ENCODE measurements around the gene NARS2.
A peak's percentile ranks its signal among the peaks of the same experiment; 100 is the strongest.
"Not testable (repeated sequence)": the region's sequence is repeated elsewhere in the genome, so short reads cannot be mapped to it uniquely, and the experiment has no call there.

NARS2 gene

GRCh38 chr11:78564490-78565467, 9.9 kb downstream of the NARS2 start:
- H3K4me3 ChIP-seq (ENCODE audit: low read depth, low read length): no peak overlapping the region
- DNase-seq (ENCODE audit: low read depth): peak; percentile 78
- TF ChIP-seq, protein P1, sequence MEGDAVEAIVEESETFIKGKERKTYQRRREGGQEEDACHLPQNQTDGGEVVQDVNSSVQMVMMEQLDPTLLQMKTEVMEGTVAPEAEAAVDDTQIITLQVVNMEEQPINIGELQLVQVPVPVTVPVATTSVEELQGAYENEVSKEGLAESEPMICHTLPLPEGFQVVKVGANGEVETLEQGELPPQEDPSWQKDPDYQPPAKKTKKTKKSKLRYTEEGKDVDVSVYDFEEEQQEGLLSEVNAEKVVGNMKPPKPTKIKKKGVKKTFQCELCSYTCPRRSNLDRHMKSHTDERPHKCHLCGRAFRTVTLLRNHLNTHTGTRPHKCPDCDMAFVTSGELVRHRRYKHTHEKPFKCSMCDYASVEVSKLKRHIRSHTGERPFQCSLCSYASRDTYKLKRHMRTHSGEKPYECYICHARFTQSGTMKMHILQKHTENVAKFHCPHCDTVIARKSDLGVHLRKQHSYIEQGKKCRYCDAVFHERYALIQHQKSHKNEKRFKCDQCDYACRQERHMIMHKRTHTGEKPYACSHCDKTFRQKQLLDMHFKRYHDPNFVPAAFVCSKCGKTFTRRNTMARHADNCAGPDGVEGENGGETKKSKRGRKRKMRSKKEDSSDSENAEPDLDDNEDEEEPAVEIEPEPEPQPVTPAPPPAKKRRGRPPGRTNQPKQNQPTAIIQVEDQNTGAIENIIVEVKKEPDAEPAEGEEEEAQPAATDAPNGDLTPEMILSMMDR (IDR thresholded peaks at IDR 0.05; ENCODE audit: insufficient read depth, low read depth, low read length, missing control alignments): peak; percentile 51

DNA sequence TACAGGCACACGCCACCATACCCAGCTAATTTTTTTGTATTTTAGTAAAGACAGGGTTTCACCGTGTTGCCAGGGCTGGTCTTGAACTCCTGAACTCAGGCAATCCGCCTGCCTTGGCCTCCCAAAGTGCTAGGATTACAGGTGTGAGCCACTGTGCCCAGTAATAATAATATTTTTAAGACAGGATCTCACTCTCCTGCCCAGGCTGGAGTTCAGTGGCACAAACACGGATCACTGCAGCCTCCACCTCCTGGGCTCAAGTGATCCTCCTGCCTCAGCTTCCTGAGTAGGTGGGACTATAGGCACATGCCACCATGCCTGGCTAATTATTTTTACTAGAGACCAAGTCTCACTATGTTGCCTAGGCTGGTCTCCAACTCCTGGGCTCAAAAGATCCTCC, 10.6 kb downstream of the NARS2 start:
- not testable (repeated sequence) for DNase-seq (ENCODE audit: low read depth)

GRCh38 chr11:78563090-78563489, 11.6 kb downstream of the NARS2 start:
- DNase-seq (ENCODE audit: low read depth); H3K4me3 ChIP-seq (ENCODE audit: low read depth, low read length): not testable (repeated sequence)

More for the DNA sequence above, 10.6 kb downstream of the NARS2 start:
- not testable (repeated sequence) for H3K4me3 ChIP-seq (ENCODE audit: low read depth, low read length)

DNA sequence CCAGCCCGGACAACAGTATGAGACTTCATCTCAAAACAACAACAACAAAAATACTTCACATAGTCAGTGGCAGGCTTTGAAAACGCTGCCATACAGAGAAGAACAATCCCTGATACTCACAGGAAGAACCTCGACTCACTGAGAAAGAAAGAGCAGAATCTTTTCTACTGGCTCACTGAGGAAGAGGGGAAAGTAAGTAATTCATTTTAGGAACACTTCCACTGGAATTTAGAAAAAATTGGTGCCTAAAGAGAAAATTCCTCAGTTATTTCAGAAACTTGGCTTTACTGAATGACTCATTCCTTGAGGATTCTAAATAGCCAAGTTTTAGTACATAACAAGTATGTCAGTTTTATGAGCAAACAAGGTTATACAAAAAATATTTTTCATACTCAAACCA, 12.3 kb downstream of the NARS2 start:
- DNase-seq (ENCODE audit: low read depth): no peak
- TF ChIP-seq, protein P1 (IDR thresholded peaks at IDR 0.05; ENCODE audit: insufficient read depth, low read depth, low read length, missing control alignments): no peak
- H3K4me3 ChIP-seq (ENCODE audit: low read depth, low read length): no peak overlapping the region

DNA sequence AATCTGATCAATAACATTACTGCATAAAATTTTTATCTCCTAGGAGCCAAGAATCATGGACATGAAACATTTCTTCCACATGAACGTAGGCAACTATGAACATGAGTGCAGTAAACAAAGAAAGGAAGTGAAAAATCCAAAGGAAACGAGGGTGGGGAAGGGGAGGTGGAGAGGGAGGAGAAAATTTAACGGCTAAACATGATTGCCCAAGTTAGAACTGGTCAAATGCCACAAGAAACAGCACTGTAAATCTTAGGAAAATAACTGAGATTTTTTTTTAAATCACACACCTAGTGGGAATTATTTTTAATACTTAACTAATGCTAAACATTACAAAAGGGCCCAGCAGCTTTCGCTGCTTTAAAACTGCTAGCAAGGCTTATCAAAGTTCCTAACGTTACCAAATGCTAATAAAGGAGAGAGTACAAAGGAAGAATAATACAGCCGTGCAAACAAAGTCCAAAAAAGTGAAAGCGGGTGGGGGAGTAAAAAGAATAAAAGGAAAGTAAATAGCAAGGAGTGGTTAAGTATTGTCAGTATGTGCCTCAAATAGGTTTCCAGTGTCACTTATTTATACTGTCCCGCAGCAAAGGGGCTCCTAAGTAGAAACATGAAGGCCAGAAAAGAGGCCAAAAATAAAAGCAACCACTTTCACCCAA, 13.7 kb downstream of the NARS2 start:
- TF ChIP-seq, protein P1 (IDR thresholded peaks at IDR 0.05; ENCODE audit: insufficient read depth, low read depth, low read length, missing control alignments): no peak
- no peak for DNase-seq (ENCODE audit: low read depth)
- H3K4me3 ChIP-seq (ENCODE audit: low read depth, low read length): no peak overlapping the region; the same call in 1 of the 2 replicates

DNA sequence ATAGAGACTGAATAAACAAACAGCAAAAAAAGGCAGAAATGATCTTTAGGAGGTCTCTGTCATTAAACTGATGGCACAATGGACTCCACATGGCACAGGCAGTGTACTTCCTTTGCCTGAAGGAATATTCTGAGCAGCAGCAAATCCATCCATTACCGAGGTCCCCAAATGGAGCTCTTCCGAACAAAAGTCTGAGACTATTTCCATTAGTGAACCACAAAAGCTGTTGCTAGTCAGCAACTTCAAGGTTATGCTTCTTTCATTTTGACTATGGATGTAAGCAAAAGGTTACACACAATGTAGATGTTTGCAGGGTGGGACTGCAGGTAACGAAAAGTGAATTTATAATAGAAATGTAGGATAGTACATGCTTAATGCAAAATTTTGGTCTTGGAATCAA, 14.5 kb downstream of the NARS2 start:
- H3K4me3 ChIP-seq (ENCODE audit: low read depth, low read length): no peak overlapping the region; the same call in 1 of the 2 replicates
- peak; percentile 50 for DNase-seq (ENCODE audit: low read depth)

GRCh38 chr11:78557236-78557635, 17.4 kb downstream of the NARS2 start:
- no peak for DNase-seq (ENCODE audit: low read depth)
- TF ChIP-seq, protein P1 (IDR thresholded peaks at IDR 0.05; ENCODE audit: insufficient read depth, low read depth, low read length, missing control alignments): no peak
- no peak overlapping the region for H3K4me3 ChIP-seq (ENCODE audit: low read depth, low read length)

More for the DNA sequence above, 14.5 kb downstream of the NARS2 start:
- TF ChIP-seq, protein P1 (IDR thresholded peaks at IDR 0.05; ENCODE audit: insufficient read depth, low read depth, low read length, missing control alignments): no peak

Data from GM12865 (cell line).